ENCODE data around the gene LDLRAD2. TPM values are rescaled to one million over a fixed set of nuclear protein-coding genes. Genes with fewer than 3 reads are reported as not detected.
"Not testable (repeated sequence)": the region's sequence is repeated elsewhere in the genome, so short reads cannot be mapped to it uniquely, and the experiment has no call there.

Gene LDLRAD2
- total and polyA plus RNA-seq, 2 of the 4 experiments (the other 2 are of a cell fraction), result 0.05 TPM; not detected in 1

DNA sequence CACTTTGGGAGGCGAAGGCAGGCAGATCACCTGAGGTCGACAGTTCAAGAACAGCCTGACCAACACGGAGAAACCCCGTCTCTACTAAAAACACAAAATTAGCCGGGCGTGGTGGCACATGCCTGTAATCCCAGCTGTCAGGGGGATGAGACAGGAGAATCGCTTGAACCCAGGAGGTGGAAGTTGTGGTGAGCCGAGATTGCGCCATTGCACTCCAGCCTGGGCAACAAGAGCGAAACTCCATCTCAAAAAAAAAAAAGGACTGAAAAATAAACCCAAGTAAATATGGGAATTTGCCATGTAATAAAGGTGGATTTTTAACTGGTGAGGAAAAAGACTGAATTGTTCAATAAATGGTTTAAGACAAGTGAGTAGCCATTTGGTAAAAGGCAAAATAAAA lies 40.4 kb upstream of the LDLRAD2 start:
- H3K27ac ChIP-seq (ENCODE audit: insufficient read depth, low read length); H2BK15ac ChIP-seq (ENCODE audit: low read depth, low read length); H3K27me3 ChIP-seq (ENCODE audit: control insufficient read depth, insufficient read depth, low read length); ATAC-seq (ENCODE audit: low read depth); DNase-seq; in situ Hi-C loops (cut with MboI; ENCODE audit: low sequenced_read_pairs); H2BK5ac ChIP-seq (ENCODE audit: low read depth, low read length, poor library complexity, severe bottlenecking); BruUV-seq (replicated peaks); H3K56ac ChIP-seq (ENCODE audit: extremely low read depth, insufficient read depth, low read length); H3K23ac ChIP-seq (ENCODE audit: low read depth, low read length); H3K4ac ChIP-seq (ENCODE audit: low read depth, low read length); H2BK120ac ChIP-seq (ENCODE audit: low read depth, low read length); H3K14ac ChIP-seq (replicated peaks; ENCODE audit: low read depth, low read length); H2BK20ac ChIP-seq (ENCODE audit: low read depth, low read length); H4K91ac ChIP-seq (ENCODE audit: insufficient read depth, low read depth, low read length); H3K4me2 ChIP-seq (ENCODE audit: low read depth, low read length); H2AK5ac ChIP-seq (ENCODE audit: low read depth, low read length); POLR2A ChIA-PET (ENCODE audit: unreplicated experiment); H2AK9ac ChIP-seq (replicated peaks; ENCODE audit: low read depth, low read length, poor library complexity); H3K4me3 ChIP-seq (ENCODE audit: insufficient read depth, low read depth, low read length); H3K18ac ChIP-seq (ENCODE audit: low read depth, low read length); H3K9me3 ChIP-seq (ENCODE audit: control insufficient read depth, insufficient read depth, low read length); H4K8ac ChIP-seq (ENCODE audit: low read depth in 2 of 2, low read length in 2 of 2); H3K9ac ChIP-seq (ENCODE audit: low read depth, low read length); CTCF ChIA-PET; dilution Hi-C loops (cut with HindIII; ENCODE audit: low sequenced_read_pairs, unreplicated experiment); H2AFZ ChIP-seq (replicated peaks; ENCODE audit: low read length, poor library complexity); intact Hi-C loops (cut with micrococcal nuclease); H4K5ac ChIP-seq (ENCODE audit: low read depth, low read length); H3K36me3 ChIP-seq (ENCODE audit: control insufficient read depth, insufficient read depth, low read length): not testable (repeated sequence)
- peaks cover 35 to 72% of the 10 kb centered on the region in 2 experiments for H3K79me1 ChIP-seq (ENCODE audit: low read depth in 1 of 2, low read length in 2 of 2)
- H3K9me1 ChIP-seq (ENCODE audit: insufficient read depth, low read length), result peaks cover 28% of the 10 kb centered on the region
- WGBS, 2 experiments (ENCODE audit: extremely low coverage in 2 of 2, insufficient read length in 1 of 2), result no CpG with 5 or more reads among the region's 10 CpGs
- H4K20me1 ChIP-seq (ENCODE audit: insufficient read depth, low read length), result peaks cover 89% of the 10 kb centered on the region
- peaks cover 12% of the 10 kb centered on the region for H3K4me1 ChIP-seq (ENCODE audit: control insufficient read depth, insufficient read depth, low read length)

Measured in IMR-90 (cell line).